Upper lobe of left lung (tissue), 6 donors: ENCODE measurements around the gene ZNF597. TPM values are rescaled to one million over a fixed set of nuclear protein-coding genes. Genes with fewer than 3 reads are reported as not detected.

Experiments
- ATAC-seq, 2 donors: fragments of 200-7000 bp; cut with Tn5 transposase; one replicate each; pipeline ENCODE4 v1.9.1; 2022; ENCODE audit warnings: mild to moderate bottlenecking in 2 of 2, moderate library complexity in 2 of 2; ENCODE audit not compliant: low FRiP score in 2 of 2
- DNase-seq, 2 donors: peaks; one replicate each; pipeline ENCODE4 v3.0.0-alpha.2; 2019 to 2020
- H3K27ac ChIP-seq, 4 donors: fragments of 200-600 bp; sonication (generic); one replicate each; pipeline ENCODE4 v1.5.1; 2016 to 2019
- H3K27me3 ChIP-seq, 4 donors: fragments of 200-600 bp; sonication (generic); one replicate each; pipeline ENCODE4 v1.5.1; 2017 to 2019
- H3K36me3 ChIP-seq, 4 donors: fragments of 200-600 bp; sonication (generic); one replicate each; pipeline ENCODE4 v1.5.1; 2016 to 2019
- H3K4me1 ChIP-seq, 4 donors: fragments of 200-600 bp; sonication (generic); one replicate each; pipeline ENCODE4 v1.5.1; 2018 to 2019
- H3K4me3 ChIP-seq, 4 donors: fragments of 200-600 bp; sonication (generic); one replicate each; pipeline ENCODE4 v1.5.1; 2017 to 2019; ENCODE audit warnings: mild to moderate bottlenecking in 2 of 4, moderate library complexity in 1 of 4
- H3K9me3 ChIP-seq, 4 donors: fragments of 200-600 bp; sonication (generic); one replicate each; pipeline ENCODE4 v1.5.1; 2018 to 2019
- EP300 ChIP-seq, 4 donors: sonication (generic); formaldehyde crosslinking; IDR thresholded peaks; one replicate each; pipeline ENCODE4 v1.5.1; 2017; ENCODE audit warnings: antibody characterized with exemption in 4 of 4, control low read depth in 2 of 4
- POLR2A ChIP-seq, 4 donors: fragments of 450-650 bp; IDR thresholded peaks; one replicate each; pipeline ENCODE4 v1.5.1; 2016 to 2017; ENCODE audit warnings: antibody characterized with exemption in 4 of 4, mild to moderate bottlenecking in 2 of 4
- POLR2AphosphoS5 ChIP-seq, 2 donors: sonication (generic); formaldehyde crosslinking; IDR thresholded peaks; one replicate each; pipeline ENCODE4 v1.5.1; 2017; ENCODE audit warnings: antibody characterized with exemption in 2 of 2
- whole genome bisulfite sequencing, 2 donors: methylation state at CpG; one replicate each; pipeline ENCODE4 v1.1.5; 2017 to 2018; 5-methylcytosine and 5-hydroxymethylcytosine counted together
- total RNA-seq, 6 donors: library from RNA; depleted of rRNA in 4 of 6; stranded (reverse); fragments of >200 nt in 4 of 6; gene quantifications; one replicate each; pipeline versions ENCODE4 v1.1.0 to v1.2.1, GENCODE V29; 2016 to 2021
- TF ChIP-seq, protein P1 (sequence below), 6 experiments: fragments of 450-650 bp in 4 of 6; fragments of 200-600 bp in 2 of 6; sonication (generic) in 2 of 6; IDR thresholded peaks; one replicate each; pipeline ENCODE4 v1.5.1; 2016 to 2019; ENCODE audit warnings: antibody characterized with exemption in 6 of 6
- donor health status: DM: no; HTN: no; CAD: no; lungs with moderate emphysema.
- donor health status: DM: no; HTN: yes; CAD: no; lungs with severe emphysema.

ZNF597 gene
- total RNA-seq, 6 donors from 2014 or later: 0.78 to 7.7 (median 4.6) TPM

- WGBS, 2 donors: 25 to 37% methylated on average over 17 of the region's 17 CpGs
- Histone ChIP-seq H3K27ac (peak overlapping the region; percentile 79 to 92 (median 90)), H3K36me3 (peaks cover 16 to 45% (median 32%) of the 10 kb centered on the region in 4 donors), H3K4me1 (peaks cover 13 to 28% (median 19%) of the 10 kb centered on the region in 4 donors), H3K4me3 (peak overlapping the region; percentile 77 to 93 (median 80)), H3K9me3 (peaks cover 17 to 31% (median 22%) of the 10 kb centered on the region in 4 donors), H3K27me3 (no peaks in the 10 kb centered on the region)
- ATAC-seq (no peak), DNase-seq (no peak)
- TF ChIP-seq POLR2AphosphoS5 (IDR thresholded peaks at IDR 0.05) (no peak), EP300 (IDR thresholded peaks at IDR 0.05) (no peak), POLR2A (IDR thresholded peaks at IDR 0.05) (no peak)
- TF ChIP-seq, protein P1, sequence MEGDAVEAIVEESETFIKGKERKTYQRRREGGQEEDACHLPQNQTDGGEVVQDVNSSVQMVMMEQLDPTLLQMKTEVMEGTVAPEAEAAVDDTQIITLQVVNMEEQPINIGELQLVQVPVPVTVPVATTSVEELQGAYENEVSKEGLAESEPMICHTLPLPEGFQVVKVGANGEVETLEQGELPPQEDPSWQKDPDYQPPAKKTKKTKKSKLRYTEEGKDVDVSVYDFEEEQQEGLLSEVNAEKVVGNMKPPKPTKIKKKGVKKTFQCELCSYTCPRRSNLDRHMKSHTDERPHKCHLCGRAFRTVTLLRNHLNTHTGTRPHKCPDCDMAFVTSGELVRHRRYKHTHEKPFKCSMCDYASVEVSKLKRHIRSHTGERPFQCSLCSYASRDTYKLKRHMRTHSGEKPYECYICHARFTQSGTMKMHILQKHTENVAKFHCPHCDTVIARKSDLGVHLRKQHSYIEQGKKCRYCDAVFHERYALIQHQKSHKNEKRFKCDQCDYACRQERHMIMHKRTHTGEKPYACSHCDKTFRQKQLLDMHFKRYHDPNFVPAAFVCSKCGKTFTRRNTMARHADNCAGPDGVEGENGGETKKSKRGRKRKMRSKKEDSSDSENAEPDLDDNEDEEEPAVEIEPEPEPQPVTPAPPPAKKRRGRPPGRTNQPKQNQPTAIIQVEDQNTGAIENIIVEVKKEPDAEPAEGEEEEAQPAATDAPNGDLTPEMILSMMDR (IDR thresholded peaks at IDR 0.05): no peak
These were observed 41.4 kb downstream of the ZNF597 start for GRCh38 chr16:3401719-3402397.

DNA sequence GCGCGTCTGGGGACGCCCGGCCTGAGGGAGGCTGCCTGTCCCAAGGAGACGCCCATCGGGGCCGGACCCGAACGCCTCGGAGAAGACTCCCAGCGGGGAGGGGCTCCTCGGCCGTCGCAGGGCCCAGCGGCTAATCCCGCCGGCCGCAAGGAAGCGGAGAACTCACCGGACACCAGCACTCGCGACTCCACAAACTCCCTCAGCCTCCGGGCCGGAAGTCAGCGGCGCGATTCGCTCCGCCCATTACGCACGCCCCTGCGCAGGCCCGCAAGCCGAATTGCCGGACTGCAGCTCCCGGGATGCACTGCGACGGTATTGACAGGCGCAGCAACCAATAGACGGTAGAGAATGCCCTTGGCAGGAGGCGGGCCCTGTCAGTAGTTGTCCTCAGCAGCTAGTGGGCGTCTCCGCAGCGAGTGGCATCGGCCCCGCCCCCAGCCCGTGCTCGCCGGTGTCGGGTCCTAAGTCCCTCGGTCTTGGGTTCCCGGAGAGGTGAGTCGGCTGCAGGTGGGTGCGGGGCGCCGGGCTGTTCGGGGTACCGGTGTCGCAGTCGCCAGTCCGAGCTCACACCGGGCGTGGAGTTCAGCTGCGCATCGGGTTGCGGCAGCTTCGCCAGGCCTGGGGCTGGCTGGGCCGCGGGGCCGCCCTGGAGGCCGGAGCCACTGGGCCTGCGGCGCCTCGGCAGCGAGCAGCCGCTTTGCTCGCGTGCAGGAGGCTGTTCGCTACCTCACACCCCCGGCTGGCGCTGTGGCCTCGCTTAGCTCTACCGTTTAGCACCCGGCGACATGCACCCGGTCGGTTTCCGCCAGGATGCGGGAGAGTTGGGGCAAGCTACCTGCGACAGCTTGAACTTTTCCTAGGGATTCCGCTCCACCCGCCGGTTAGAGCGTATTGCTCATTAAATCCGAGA is 42.3 kb downstream of the ZNF597 start, which contains the start of the genes ZNF174 and ZSCAN32:
Gene ZNF174, plus strand, starts transcription at position 437 of the 910 bp plus-strand sequence. CDS start 790 bp downstream, outside the sequence.
Gene ZSCAN32, minus strand, starts transcription at position 226 of the 910 bp plus-strand sequence. CDS start 3,447 bp downstream, outside the sequence.
- 1% methylated on average over 21 to 34 of the region's 95 CpGs for WGBS, 2 donors
- H3K36me3 ChIP-seq: peaks cover 13 to 43% (median 30%) of the 10 kb centered on the region in 4 donors
- H3K27ac ChIP-seq: peak within 1 kb of the TSS; percentile 79 to 92 (median 91)
- peaks cover 13 to 28% (median 19%) of the 10 kb centered on the region in 4 donors for H3K4me1 ChIP-seq
- no peak for TF ChIP-seq EP300 (IDR thresholded peaks at IDR 0.05)
- TF ChIP-seq POLR2A (IDR thresholded peaks at IDR 0.05): peak in 2 of 4 donors; percentile 76 to 85
- TF ChIP-seq, protein P1 (IDR thresholded peaks at IDR 0.05): peak in 5 of 6 experiments; percentile 5 to 41 (median 10)
- TF ChIP-seq POLR2AphosphoS5 (IDR thresholded peaks at IDR 0.05): peak; percentile 76 to 93
- peak; percentile 99 to 100 for ATAC-seq
- H3K4me3 ChIP-seq: peak within 1 kb of the TSS; percentile 77 to 93 (median 80)
- peak; percentile 98 to 100 for DNase-seq
- H3K27me3 ChIP-seq: no peaks in the 10 kb centered on the region
- H3K9me3 ChIP-seq: peaks cover 9 to 26% (median 16%) of the 10 kb centered on the region in 4 donors

- peaks cover 13 to 28% (median 19%) of the 10 kb centered on the region in 4 donors for H3K4me1 ChIP-seq
- peak overlapping the region; percentile 71 to 83 (median 78) for H3K4me3 ChIP-seq
- peak overlapping the region; percentile 79 to 92 (median 91) for H3K27ac ChIP-seq
- DNase-seq: no peak
- H3K27me3 ChIP-seq: no peaks in the 10 kb centered on the region
- WGBS, 2 donors: 0 to 2% methylated on average over 5 to 18 of the region's 18 CpGs
- ATAC-seq: no peak
- TF ChIP-seq, protein P1 (IDR thresholded peaks at IDR 0.05): no peak
- TF ChIP-seq EP300 (IDR thresholded peaks at IDR 0.05) (no peak), POLR2A (IDR thresholded peaks at IDR 0.05) (no peak), POLR2AphosphoS5 (IDR thresholded peaks at IDR 0.05) (no peak)
- H3K36me3 ChIP-seq: peaks cover 7 to 43% (median 27%) of the 10 kb centered on the region in 4 donors
- peaks cover 3 to 22% (median 12%) of the 10 kb centered on the region in 4 donors for H3K9me3 ChIP-seq
These were observed 42.9 kb downstream of the ZNF597 start for GRCh38 chr16:3400446-3400778.

GRCh38 chr16:3389663-3390338 is 53.5 kb downstream of the ZNF597 start:
- ATAC-seq (peak in 1 of 2 donors; percentile 11), DNase-seq (no peak)
- Histone ChIP-seq H3K27me3 (no peaks in the 10 kb centered on the region), H3K36me3 (peaks cover 17 to 82% (median 68%) of the 10 kb centered on the region in 4 donors), H3K27ac (no peak overlapping the region), H3K4me3 (no peak overlapping the region), H3K4me1 (no peaks in the 10 kb centered on the region), H3K9me3 (peaks cover 35 to 82% (median 75%) of the 10 kb centered on the region in 4 donors)
- WGBS, 2 donors: 83 to 84% methylated on average over 9 of the region's 9 CpGs
- TF ChIP-seq POLR2AphosphoS5 (IDR thresholded peaks at IDR 0.05): no peak
- TF ChIP-seq POLR2A (IDR thresholded peaks at IDR 0.05): no peak
- TF ChIP-seq, protein P1 (IDR thresholded peaks at IDR 0.05): no peak
- no peak for TF ChIP-seq EP300 (IDR thresholded peaks at IDR 0.05)
